ENCODE measurements around the gene HIRA.

DNA sequence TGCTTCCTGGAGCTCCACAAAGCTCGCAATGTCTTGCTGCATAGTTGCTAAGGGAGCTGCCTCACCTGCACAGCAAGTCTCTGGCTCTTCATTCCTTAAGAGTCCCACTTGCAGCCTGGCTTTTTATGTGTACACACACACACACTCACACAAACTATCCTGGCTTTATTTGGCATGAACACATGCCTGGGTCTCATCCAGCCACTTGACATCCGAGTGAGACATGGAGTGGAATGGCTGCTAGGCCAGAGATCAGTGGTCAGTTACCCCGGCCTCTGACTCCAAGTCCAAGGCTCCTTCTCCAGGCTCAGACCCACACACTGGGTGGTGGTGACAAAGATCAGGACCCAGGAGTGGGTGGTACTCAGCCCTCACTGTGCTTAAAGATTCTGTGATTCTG lies 102.1 kb downstream of the HIRA start:
- TF ChIP-seq EZH2 (IDR thresholded peaks at IDR 0.05; ENCODE audit: low read depth, low read length, severe bottlenecking) (no peak), EP300 (IDR thresholded peaks at IDR 0.05; ENCODE audit: borderline replicate concordance in 1 of 2, low read depth in 2 of 2, low read length in 2 of 2) (no peak), ZNF274 (IDR thresholded peaks at IDR 0.05; ENCODE audit: borderline replicate concordance, extremely low read depth, low read length) (no peak), CHD7 (IDR thresholded peaks at IDR 0.05; ENCODE audit: insufficient replicate concordance, low read length) (no peak), CTCF (IDR thresholded peaks at IDR 0.05; ENCODE audit: control extremely low read depth in 1 of 3, insufficient read depth in 1 of 3, low read depth in 1 of 3, low read length in 3 of 3) (no peak), POLR2A (IDR thresholded peaks at IDR 0.05; ENCODE audit: control extremely low read depth in 1 of 2, low read depth in 2 of 2, low read length in 2 of 2) (no peak)
- TF ChIP-seq, protein P1, sequence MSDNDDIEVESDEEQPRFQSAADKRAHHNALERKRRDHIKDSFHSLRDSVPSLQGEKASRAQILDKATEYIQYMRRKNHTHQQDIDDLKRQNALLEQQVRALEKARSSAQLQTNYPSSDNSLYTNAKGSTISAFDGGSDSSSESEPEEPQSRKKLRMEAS (IDR thresholded peaks at IDR 0.05): no peak
